Stimulated activated CD8-positive, alpha-beta memory T cell treated with anti-CD3 and anti-CD28 coated beads, Interleukin-4, amount 100 ng/mL, for 48 hours (primary cell): ENCODE data around the gene PPFIA3.
"Not testable (repeated sequence)": the region's sequence is repeated elsewhere in the genome, so short reads cannot be mapped to it uniquely, and the experiment has no call there.

Source experiments
- DNase-seq: peaks from one replicate; pipeline ENCODE4 v3.0.0-alpha.2; 2020

The PPFIA3 gene

GRCh38 chr19:49150106-49150943 lies 31.0 kb downstream of the PPFIA3 start:
- peak; percentile 62 for DNase-seq

GRCh38 chr19:49150944-49151243 lies 31.6 kb downstream of the PPFIA3 start:
- DNase-seq: no peak

- peak; percentile 73 for DNase-seq
Measured at GRCh38 chr19:49151267-49152118, 32.1 kb downstream of the PPFIA3 start.

GRCh38 chr19:49152119-49152550 lies 32.8 kb downstream of the PPFIA3 start:
- no peak for DNase-seq

GRCh38 chr19:49153167-49153809 lies 33.9 kb downstream of the PPFIA3 start:
- DNase-seq: no peak

- no peak for DNase-seq
Measured at GRCh38 chr19:49154279-49154678, 34.9 kb downstream of the PPFIA3 start.

GRCh38 chr19:49155005-49155819 lies 35.9 kb downstream of the PPFIA3 start, which contains the start of gene HRC:
HRC (minus strand) TSS chr19:49155396; CDS start chr19:49155237, 159 bp downstream.
- no peak for DNase-seq

GRCh38 chr19:49155820-49156346 lies 36.5 kb downstream of the PPFIA3 start:
- DNase-seq: no peak

- DNase-seq: peak; percentile 78
Measured at GRCh38 chr19:49157445-49158224, 38.3 kb downstream of the PPFIA3 start, which contains the start of gene TRPM4. TRPM4 (plus strand) TSS chr19:49157792; CDS start chr19:49157867, 75 bp downstream.

GRCh38 chr19:49160450-49161189 lies 41.3 kb downstream of the PPFIA3 start:
- no peak for DNase-seq

GRCh38 chr19:49161987-49162386 lies 42.6 kb downstream of the PPFIA3 start:
- no peak for DNase-seq

GRCh38 chr19:49165111-49165750 lies 45.9 kb downstream of the PPFIA3 start:
- no peak for DNase-seq

- DNase-seq: no peak
Measured at GRCh38 chr19:49165865-49166301, 46.5 kb downstream of the PPFIA3 start.

- no peak for DNase-seq
Measured at GRCh38 chr19:49167857-49168409, 48.6 kb downstream of the PPFIA3 start.

GRCh38 chr19:49168421-49168820 lies 49.1 kb downstream of the PPFIA3 start:
- DNase-seq: no peak

- no peak for DNase-seq
Measured at GRCh38 chr19:49173198-49173597, 53.9 kb downstream of the PPFIA3 start.

GRCh38 chr19:49180659-49181058 lies 61.3 kb downstream of the PPFIA3 start:
- no peak for DNase-seq

GRCh38 chr19:49182010-49182847 lies 62.9 kb downstream of the PPFIA3 start:
- DNase-seq: not testable (repeated sequence)
